ENCODE data around the gene ITGA11.

Gene ITGA11

GRCh38 chr15:68319997-68320396 lies 112.0 kb downstream of the ITGA11 start:
- no peak for TF ChIP-seq GATA3 (IDR thresholded peaks at IDR 0.05; ENCODE audit: low read depth, low read length)
- TF ChIP-seq GATA2 (IDR thresholded peaks at IDR 0.05; ENCODE audit: low read depth, low read length), result no peak

DNA sequence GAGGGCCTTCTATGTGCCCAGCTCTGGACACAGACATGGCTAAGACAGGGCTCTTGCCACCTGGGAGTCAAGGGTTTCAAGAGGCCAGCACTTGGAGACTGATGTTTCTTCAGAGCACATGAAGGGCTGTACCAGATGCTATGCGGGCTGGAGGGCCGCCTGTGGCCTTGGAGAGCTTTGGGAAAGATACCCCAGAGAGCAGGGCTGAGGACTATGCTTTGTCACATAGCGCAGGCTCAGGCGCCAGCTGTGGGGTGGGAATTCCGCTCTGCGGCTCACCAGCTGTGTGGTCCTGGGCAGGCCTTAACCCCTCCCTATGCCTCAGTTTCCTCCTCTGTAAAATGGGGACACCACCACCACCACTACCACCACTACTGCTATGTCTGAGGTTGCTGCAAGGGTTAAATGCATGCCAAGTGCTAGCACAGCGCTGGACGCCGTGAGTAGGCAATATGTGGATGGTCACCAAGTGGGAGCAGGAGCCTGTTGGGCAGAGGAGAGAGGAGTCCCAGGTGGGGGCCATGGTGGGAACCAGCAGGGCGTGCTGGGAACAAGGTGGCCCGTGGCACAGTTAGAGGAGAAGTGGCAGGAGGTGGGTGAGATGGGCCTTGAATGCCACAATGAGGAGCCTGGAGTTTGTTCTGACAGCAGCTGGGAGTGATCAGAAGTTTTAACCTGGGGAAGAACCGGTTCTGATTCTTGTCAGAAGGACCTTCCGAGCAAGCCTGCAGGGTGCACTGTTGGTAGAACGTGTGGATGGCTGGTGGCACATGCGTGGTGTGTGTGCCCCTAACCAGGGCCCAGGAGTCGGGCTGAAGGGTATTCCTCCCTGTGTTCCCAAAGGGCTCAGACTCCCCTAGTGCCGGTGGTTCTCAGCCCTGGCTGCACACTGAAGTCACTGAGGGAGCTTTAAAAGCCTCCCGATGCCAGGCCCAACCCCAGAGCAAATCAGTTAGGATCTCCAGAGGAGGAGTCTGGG lies 112.7 kb downstream of the ITGA11 start:
- TF ChIP-seq GATA2 (IDR thresholded peaks at IDR 0.05; ENCODE audit: low read depth, low read length) (no peak), GATA3 (IDR thresholded peaks at IDR 0.05; ENCODE audit: low read depth, low read length) (no peak)

DNA sequence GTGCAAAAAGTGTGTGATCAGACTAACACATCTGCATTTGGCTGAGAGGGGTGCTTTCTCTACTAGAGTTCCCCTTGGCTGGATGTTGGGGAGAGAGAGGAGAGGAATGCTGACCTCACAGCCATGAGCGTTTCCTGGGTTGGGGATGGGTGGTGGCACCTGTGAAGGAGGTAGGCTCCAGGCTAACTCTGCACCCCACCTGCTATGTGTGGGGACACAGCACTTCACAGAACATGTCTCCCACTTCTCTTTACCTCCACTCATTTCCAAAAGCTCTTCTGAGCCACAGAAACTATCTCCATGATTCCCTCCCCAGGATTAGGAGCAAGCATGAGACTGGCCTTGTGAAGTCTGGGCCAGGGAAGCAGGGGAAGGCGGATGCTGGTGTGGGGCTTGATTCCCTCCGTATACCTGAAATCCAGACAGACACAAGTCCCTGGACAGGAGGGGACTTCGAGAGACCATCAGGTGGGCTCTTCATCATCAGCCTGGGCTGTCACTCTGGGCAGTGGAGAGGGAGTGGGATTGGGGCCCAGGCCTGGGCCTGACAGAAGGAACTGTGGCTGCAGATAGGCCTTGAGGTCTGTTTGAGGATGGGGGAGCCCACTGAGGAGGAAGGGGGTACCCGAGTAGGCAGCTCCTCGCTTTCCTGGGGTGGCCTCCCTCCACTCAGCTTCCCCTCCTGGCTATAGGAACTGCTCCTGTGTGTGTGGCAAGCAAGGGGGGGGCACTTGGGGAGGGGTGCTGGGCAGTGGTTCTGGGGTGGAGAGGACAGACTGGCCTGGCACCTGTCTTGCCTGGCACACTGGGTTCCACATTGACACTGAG lies 113.7 kb downstream of the ITGA11 start:
- no peak for TF ChIP-seq GATA2 (IDR thresholded peaks at IDR 0.05; ENCODE audit: low read depth, low read length)
- TF ChIP-seq GATA3 (IDR thresholded peaks at IDR 0.05; ENCODE audit: low read depth, low read length), result no peak

DNA sequence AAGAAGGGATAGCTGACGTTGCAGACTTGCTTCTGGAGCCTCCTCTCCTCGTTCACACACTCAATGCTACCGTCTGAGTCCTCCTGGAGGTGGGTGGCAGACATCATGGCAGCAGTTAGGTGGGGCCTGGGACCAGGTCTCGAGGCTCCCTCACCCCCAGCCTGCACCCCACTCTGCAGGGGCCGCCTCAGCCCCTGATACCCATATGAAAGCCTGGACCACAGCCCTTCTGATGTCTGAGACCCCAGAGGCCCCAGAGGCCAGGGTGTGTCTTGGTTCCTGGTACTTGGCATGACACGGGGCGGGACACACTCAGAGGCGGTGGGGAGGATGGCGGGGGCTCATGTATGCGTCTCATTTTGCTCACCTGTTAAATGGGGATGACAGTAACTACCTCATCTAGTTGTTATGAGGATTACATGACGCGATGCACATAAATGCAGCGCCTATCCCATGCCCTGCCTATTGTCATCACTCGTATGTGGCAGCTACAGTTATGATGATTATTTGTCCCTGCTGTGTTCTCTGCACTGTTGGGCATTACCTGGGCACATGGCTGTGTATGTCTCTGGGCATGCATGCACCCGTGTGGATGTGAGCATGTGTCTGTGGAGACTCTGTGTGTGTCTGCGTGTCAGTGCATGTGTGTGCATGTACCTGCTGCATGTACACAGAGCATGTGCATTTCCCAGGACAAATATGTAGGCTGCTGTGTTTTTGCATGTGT lies 114.5 kb downstream of the ITGA11 start:
- TF ChIP-seq GATA3 (IDR thresholded peaks at IDR 0.05; ENCODE audit: low read depth, low read length), result no peak
- TF ChIP-seq GATA2 (IDR thresholded peaks at IDR 0.05; ENCODE audit: low read depth, low read length), result no peak

GRCh38 chr15:68316061-68316804 lies 115.7 kb downstream of the ITGA11 start:
- no peak for TF ChIP-seq GATA3 (IDR thresholded peaks at IDR 0.05; ENCODE audit: low read depth, low read length)
- TF ChIP-seq GATA2 (IDR thresholded peaks at IDR 0.05; ENCODE audit: low read depth, low read length), result no peak

DNA sequence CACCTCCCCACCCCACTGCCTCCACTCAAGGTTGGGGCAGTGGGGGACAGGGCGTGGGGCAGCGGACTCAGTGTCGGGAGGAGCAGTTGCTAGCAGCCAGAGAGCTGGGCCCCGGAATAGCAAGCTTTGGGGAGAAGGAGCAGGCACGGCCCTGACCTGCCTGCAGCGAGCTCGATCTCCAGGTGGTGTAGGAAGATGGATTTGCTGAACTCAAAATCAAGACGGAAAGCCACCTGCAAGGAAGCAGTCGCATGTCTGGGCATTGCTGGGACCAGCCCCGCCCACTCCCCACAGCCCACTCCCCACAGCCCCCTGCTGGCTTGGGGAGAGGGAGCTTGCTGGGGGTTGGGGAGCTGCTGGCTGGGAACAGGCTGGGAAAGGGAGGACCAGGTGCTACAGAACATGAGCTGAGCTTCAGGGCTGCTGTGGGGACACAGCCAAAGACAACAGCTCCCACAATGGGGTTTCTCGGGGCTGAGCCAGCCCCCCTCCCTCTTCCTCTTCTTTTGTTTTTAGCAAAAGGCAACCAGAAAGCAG lies 116.4 kb downstream of the ITGA11 start:
- no peak for TF ChIP-seq GATA2 (IDR thresholded peaks at IDR 0.05; ENCODE audit: low read depth, low read length)

DNA sequence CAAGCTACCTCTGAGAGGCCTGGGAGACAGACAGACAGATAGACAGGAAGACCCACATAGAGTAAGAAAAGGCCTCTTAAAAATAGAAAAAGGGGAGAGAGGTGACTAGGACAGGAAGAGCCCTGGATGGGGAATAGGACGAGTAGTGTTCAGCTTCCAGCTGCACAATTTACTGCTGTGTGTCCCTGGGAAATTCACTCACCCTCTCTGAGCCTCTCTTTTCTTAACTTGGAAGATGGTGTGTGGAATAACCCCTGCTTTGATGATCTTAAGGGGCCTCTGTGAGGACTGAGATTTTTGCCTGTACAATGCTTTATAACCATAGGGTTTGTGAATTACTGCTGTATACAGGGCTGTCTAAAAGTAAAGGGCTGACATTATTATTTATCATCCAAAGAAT lies 116.9 kb downstream of the ITGA11 start:
- TF ChIP-seq GATA3 (IDR thresholded peaks at IDR 0.05; ENCODE audit: low read depth, low read length), result no peak
- TF ChIP-seq GATA2 (IDR thresholded peaks at IDR 0.05; ENCODE audit: low read depth, low read length), result no peak

DNA sequence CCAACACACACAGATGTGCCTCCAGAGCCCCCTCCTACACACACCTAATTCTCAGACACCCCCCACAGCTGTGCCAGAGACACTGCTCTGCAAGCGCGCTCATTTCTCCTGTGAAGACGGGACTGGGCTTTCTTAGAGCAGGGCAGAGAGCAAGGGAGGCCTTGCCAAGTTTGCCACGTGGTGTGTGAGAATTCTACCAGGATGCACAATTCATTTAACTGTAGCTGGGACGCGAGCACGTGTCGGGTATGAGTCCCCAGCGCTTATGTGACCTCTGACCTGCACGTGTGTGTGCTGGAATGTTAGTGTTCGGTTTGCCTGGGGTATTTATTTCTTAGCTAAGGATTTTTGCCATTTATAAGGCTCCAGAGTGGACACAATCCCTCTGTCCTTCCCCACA lies 117.4 kb downstream of the ITGA11 start:
- TF ChIP-seq GATA3 (IDR thresholded peaks at IDR 0.05; ENCODE audit: low read depth, low read length) (no peak), GATA2 (IDR thresholded peaks at IDR 0.05; ENCODE audit: low read depth, low read length) (no peak)

GRCh38 chr15:68313501-68314410 lies 118.2 kb downstream of the ITGA11 start:
- TF ChIP-seq GATA3 (IDR thresholded peaks at IDR 0.05; ENCODE audit: low read depth, low read length) (no peak), GATA2 (IDR thresholded peaks at IDR 0.05; ENCODE audit: low read depth, low read length) (no peak)

DNA sequence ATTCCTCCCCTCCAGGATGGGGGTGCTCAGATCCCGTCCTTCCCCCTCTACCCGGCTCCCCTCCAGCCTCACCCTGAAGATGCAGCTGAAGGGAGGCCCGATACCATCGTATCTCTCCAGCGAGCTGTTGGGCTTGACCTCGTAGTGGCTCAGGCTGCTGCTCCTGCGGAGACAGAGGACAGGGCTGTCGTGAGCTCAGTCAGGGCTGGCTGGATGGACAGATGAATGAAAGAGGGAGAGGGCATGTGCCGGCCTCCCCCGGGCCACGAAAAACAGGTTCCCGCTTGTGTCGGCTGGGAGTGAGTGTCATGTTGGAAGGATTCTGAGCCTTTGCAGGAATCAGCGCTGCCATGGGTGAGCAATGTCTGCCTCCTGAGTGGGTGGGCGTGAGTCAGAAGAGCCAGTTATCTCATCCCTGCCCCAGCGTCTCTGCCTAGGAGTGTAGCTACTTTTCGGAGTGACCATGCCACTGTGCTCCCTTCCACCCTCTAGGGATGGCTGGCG lies 119.2 kb downstream of the ITGA11 start:
- TF ChIP-seq GATA2 (IDR thresholded peaks at IDR 0.05; ENCODE audit: low read depth, low read length), result no peak
- TF ChIP-seq GATA3 (IDR thresholded peaks at IDR 0.05; ENCODE audit: low read depth, low read length), result no peak

DNA sequence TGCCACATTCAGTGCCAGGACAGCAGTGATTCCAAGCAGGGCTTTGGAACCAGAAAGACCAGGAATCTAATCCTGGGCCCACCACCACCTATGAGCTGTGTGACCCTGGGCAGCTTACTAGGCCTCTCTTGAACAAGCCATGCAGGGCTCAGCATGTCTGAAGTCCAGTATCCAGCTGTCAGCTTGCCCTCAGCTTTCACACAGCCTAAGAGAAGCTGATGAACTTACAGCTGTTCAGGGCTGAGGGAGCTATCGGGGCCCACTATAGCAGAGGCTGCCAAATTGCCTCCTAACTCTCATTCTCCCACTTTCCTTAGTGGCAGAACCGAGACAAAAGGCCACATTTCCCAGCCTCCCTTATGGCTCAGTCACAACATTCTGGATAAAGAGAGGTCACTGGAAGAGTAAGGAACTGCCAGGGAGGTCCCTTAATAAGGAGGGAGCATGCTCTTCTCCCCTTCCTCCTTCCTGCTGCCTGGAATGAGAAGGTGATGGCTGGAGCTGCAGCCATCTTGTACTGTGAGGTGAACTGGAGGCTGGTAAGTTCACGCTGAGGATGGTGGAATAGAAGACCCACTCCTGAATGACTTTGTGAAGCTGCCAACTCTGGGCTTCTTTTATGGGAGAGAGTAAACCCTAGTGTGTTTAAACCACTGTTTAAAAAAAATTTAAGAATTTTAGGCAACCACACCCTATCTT lies 120.0 kb downstream of the ITGA11 start:
- no peak for TF ChIP-seq GATA3 (IDR thresholded peaks at IDR 0.05; ENCODE audit: low read depth, low read length)
- TF ChIP-seq GATA2 (IDR thresholded peaks at IDR 0.05; ENCODE audit: low read depth, low read length), result no peak

All from SH-SY5Y (cell line).